Lower lobe of right lung (tissue), 2 donors: Measurements from ENCODE around the gene GLIS1. TPM values are rescaled to one million over a fixed set of nuclear protein-coding genes. Genes with fewer than 3 reads are reported as not detected.

ENCODE experiments used
- ATAC-seq, 2 donors: fragments of 200-7000 bp; cut with Tn5 transposase; one replicate each; pipeline ENCODE4 v1.9.1; 2020 to 2022; ENCODE audit warnings: mild to moderate bottlenecking in 2 of 2, moderate library complexity in 2 of 2
- DNase-seq: peaks from one replicate; pipeline ENCODE4 v3.0.0-alpha.2; 2020
- H3K27ac ChIP-seq: fragments of 200-600 bp; one replicate; pipeline ENCODE4 v1.8.0; 2022
- H3K27me3 ChIP-seq: fragments of 200-600 bp; one replicate; pipeline ENCODE4 v1.8.0; 2022; ENCODE audit warnings: low read depth
- H3K36me3 ChIP-seq: fragments of 200-600 bp; one replicate; pipeline ENCODE4 v1.8.0; 2022; ENCODE audit warnings: mild to moderate bottlenecking
- H3K4me1 ChIP-seq: fragments of 200-600 bp; one replicate; pipeline ENCODE4 v1.8.0; 2022
- H3K4me3 ChIP-seq: fragments of 200-600 bp; one replicate; pipeline ENCODE4 v1.8.0; 2022; ENCODE audit warnings: mild to moderate bottlenecking
- H3K9me3 ChIP-seq: fragments of 200-600 bp; one replicate; pipeline ENCODE4 v1.8.0; 2022
- intact Hi-C: fragments of 100-400 bp; cut with DNase I; formaldehyde crosslinking; loops from one replicate; pipeline ENCODE4 v1.11.0; 2022
- total RNA-seq: library from RNA; stranded (reverse); fragmentation: NEBNext Ultra II Directional; extraction: Animal tissue kit (Norgen Biotek cat#: 25700); gene quantifications from one replicate; pipeline ENCODE4 v1.2.1, GENCODE V29; 2021
- TF ChIP-seq, protein P1 (sequence below): fragments of 200-600 bp; IDR thresholded peaks from one replicate; pipeline ENCODE4 v1.8.0; 2022; ENCODE audit warnings: antibody characterized with exemption, mild to moderate bottlenecking
- donor health status: DM: no; HTN: yes; CAD: no; lungs with severe emphysema.

The GLIS1 gene
- total RNA-seq, 1 donor from 2014 or later, result not detected

DNA sequence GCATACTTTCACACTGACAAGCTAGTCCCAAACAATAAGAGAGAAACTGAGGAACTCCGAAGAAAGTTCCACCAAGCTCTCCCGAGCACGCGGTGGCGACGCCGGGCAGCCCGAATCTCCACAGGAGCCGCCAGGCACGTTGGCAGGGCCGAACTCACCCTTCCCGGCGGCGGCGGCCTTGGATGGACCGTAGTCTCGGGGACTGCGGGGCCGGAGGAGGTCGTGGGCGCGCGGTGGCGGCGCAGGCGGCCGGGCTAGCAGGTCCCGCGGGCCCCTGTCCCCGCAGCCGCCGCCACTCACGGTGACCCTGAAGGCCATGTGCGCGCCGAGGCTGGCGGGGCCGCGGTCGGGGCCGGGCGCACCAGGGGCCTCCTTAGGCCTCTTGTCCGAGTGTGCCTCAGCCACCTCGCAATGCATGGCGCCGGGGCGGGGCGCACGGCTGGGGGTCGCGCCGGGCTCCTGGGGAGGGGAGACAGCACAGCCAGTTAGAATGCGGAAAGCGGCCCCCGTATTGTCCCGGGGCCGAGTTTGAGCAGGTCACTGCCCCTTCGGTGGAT lies 1.2 kb downstream of the GLIS1 start:
- peaks cover 19% of the 10 kb centered on the region for H3K4me1 ChIP-seq
- peaks cover 43% of the 10 kb centered on the region for H3K27me3 ChIP-seq
- no peak for DNase-seq
- H3K27ac ChIP-seq, result no peak overlapping the region
- TF ChIP-seq, protein P1, sequence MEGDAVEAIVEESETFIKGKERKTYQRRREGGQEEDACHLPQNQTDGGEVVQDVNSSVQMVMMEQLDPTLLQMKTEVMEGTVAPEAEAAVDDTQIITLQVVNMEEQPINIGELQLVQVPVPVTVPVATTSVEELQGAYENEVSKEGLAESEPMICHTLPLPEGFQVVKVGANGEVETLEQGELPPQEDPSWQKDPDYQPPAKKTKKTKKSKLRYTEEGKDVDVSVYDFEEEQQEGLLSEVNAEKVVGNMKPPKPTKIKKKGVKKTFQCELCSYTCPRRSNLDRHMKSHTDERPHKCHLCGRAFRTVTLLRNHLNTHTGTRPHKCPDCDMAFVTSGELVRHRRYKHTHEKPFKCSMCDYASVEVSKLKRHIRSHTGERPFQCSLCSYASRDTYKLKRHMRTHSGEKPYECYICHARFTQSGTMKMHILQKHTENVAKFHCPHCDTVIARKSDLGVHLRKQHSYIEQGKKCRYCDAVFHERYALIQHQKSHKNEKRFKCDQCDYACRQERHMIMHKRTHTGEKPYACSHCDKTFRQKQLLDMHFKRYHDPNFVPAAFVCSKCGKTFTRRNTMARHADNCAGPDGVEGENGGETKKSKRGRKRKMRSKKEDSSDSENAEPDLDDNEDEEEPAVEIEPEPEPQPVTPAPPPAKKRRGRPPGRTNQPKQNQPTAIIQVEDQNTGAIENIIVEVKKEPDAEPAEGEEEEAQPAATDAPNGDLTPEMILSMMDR, result no peak
- no peaks in the 10 kb centered on the region for H3K9me3 ChIP-seq
- no peaks in the 10 kb centered on the region for H3K36me3 ChIP-seq
- H3K4me3 ChIP-seq, result peak overlapping the region; percentile 64
- peak in 1 of 2 donors; percentile 8 for ATAC-seq
- intact Hi-C loops, result no loop called here

- peaks cover 38% of the 10 kb centered on the region for H3K27me3 ChIP-seq
- intact Hi-C loops, result no loop called here
- ATAC-seq, result no peak
These were observed 2.7 kb downstream of the GLIS1 start for GRCh38 chr1:53736290-53736689.

GRCh38 chr1:53735681-53736080 lies 3.3 kb downstream of the GLIS1 start:
- H3K4me3 ChIP-seq, result no peak overlapping the region
- H3K36me3 ChIP-seq, result no peaks in the 10 kb centered on the region
- DNase-seq (no peak), ATAC-seq (no peak)
- intact Hi-C loops, result no loop called here
- peaks cover 36% of the 10 kb centered on the region for H3K27me3 ChIP-seq
- no peaks in the 10 kb centered on the region for H3K9me3 ChIP-seq
- H3K27ac ChIP-seq, result no peak overlapping the region
- TF ChIP-seq, protein P1, result no peak
- H3K4me1 ChIP-seq, result peaks cover 19% of the 10 kb centered on the region

More at GRCh38 chr1:53736290-53736689, 2.7 kb downstream of the GLIS1 start:
- Histone ChIP-seq H3K36me3 (no peaks in the 10 kb centered on the region), H3K4me1 (peaks cover 19% of the 10 kb centered on the region), H3K9me3 (no peaks in the 10 kb centered on the region), H3K27ac (no peak overlapping the region), H3K4me3 (no peak overlapping the region)
- TF ChIP-seq, protein P1, result no peak
- no peak for DNase-seq

DNA sequence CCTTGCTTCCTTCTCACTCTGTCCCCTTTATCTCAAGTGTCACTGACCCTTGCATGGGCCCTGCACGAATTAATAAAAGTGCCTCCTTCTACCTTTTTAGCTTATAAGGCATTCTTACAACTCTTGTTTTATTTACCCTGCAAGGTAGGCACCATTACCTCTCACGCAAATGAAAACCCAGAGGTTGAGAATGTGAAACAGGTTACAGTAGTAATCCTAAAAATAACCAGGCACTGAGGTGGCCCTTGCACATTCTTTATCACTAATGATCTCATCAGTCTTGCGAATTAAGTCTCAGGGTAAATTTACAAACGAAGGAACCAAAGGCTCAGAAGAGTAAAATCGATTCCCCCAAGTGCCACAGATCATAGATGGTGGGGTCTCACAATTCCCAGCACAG lies 3.7 kb downstream of the GLIS1 start:
- Histone ChIP-seq H3K27me3 (peaks cover 32% of the 10 kb centered on the region), H3K27ac (no peak overlapping the region), H3K4me1 (peaks cover 19% of the 10 kb centered on the region), H3K36me3 (no peaks in the 10 kb centered on the region), H3K9me3 (no peaks in the 10 kb centered on the region), H3K4me3 (no peak overlapping the region)
- intact Hi-C loops, result no loop called here
- DNase-seq, result no peak
- TF ChIP-seq, protein P1, result no peak
- ATAC-seq, result no peak

- intact Hi-C loops, result no loop called here
- no peak for DNase-seq
- Histone ChIP-seq H3K27me3 (peaks cover 31% of the 10 kb centered on the region), H3K9me3 (no peaks in the 10 kb centered on the region), H3K4me1 (peaks cover 19% of the 10 kb centered on the region), H3K27ac (no peak overlapping the region), H3K36me3 (no peaks in the 10 kb centered on the region), H3K4me3 (no peak overlapping the region)
- TF ChIP-seq, protein P1, result no peak
- no peak for ATAC-seq
These were observed 4.2 kb downstream of the GLIS1 start for GRCh38 chr1:53734650-53735211.
